WTC11 (cell line): ENCODE measurements around the gene VWA8. TPM values are rescaled to one million over a fixed set of nuclear protein-coding genes. Genes with fewer than 3 reads are reported as not detected.

Experiments
- ATAC-seq: fragments of 200-7000 bp; cut with Tn5 transposase; 2 replicates; pipeline ENCODE4 v1.10.0; 2021; ENCODE audit warnings: mild to moderate bottlenecking, moderate library complexity
- CTCF ChIA-PET: fragments of 300-600 bp; sonication (Branson Sonifier 250); formaldehyde crosslinking; loops from one replicate; lab custom pipeline; 2021; ENCODE audit warnings: antibody characterized with exemption; lab: Charles Lee
- POLR2A ChIA-PET: fragments of 350-600 bp; sonication (Branson Sonifier 250); formaldehyde crosslinking; loops from one replicate; lab custom pipeline; 2021; ENCODE audit warnings: antibody characterized with exemption; lab: Charles Lee
- DNase-seq: peaks from one replicate; pipeline ENCODE4 v3.0.0; 2021; ENCODE audit warnings: low spot score
- H3K27ac Mint-ChIP-seq: 2 replicates; pipeline ENCODE4 v1.8.0; 2021; ENCODE audit warnings: mixed read lengths
- H3K27me3 Mint-ChIP-seq: 2 replicates; pipeline ENCODE4 v1.8.0; 2021; ENCODE audit warnings: low read depth, mild to moderate bottlenecking, moderate library complexity, mixed read lengths
- H3K36me3 Mint-ChIP-seq: 2 replicates; pipeline ENCODE4 v1.8.0; 2021; ENCODE audit warnings: mixed read lengths
- H3K4me1 Mint-ChIP-seq: 2 replicates; pipeline ENCODE4 v1.8.0; 2022; ENCODE audit warnings: mixed read lengths
- H3K4me3 Mint-ChIP-seq: 2 replicates; pipeline ENCODE4 v1.8.0; 2021; ENCODE audit warnings: mild to moderate bottlenecking, moderate library complexity, mixed read lengths
- H3K9me3 Mint-ChIP-seq: 2 replicates; pipeline ENCODE4 v1.8.0; 2021; ENCODE audit warnings: mixed read lengths
- CREM ChIP-seq: sonication (generic); formaldehyde crosslinking; IDR thresholded peaks from 2 replicates; pipeline ENCODE4 v1.8.1; 2022; ENCODE audit warnings: mild to moderate bottlenecking, missing genetic modification reagents, moderate library complexity
- FOXK1 ChIP-seq: sonication (generic); formaldehyde crosslinking; IDR thresholded peaks from 2 replicates; pipeline ENCODE4 v1.8.0; 2022; ENCODE audit warnings: mild to moderate bottlenecking, moderate library complexity, missing genetic modification reagents
- MYBL2 ChIP-seq: sonication (generic); formaldehyde crosslinking; IDR thresholded peaks from 2 replicates; pipeline ENCODE4 v1.8.1; 2023; ENCODE audit warnings: mild to moderate bottlenecking, moderate library complexity, missing genetic modification reagents
- SMAD3 ChIP-seq: sonication (generic); formaldehyde crosslinking; IDR thresholded peaks from 2 replicates; pipeline ENCODE4 v1.8.0; 2022; ENCODE audit warnings: missing genetic modification reagents, mild to moderate bottlenecking, borderline replicate concordance
- TEAD1 ChIP-seq: sonication (generic); formaldehyde crosslinking; IDR thresholded peaks from 2 replicates; pipeline ENCODE4 v1.8.0; 2022; ENCODE audit warnings: mild to moderate bottlenecking, missing genetic modification reagents
- TEAD4 ChIP-seq: sonication (generic); formaldehyde crosslinking; IDR thresholded peaks from 2 replicates; pipeline ENCODE4 v1.8.0; 2022; ENCODE audit warnings: mild to moderate bottlenecking, missing genetic modification reagents
- USF1 ChIP-seq: sonication (generic); formaldehyde crosslinking; IDR thresholded peaks from 2 replicates; pipeline ENCODE4 v1.8.0; 2022; ENCODE audit warnings: mild to moderate bottlenecking, missing genetic modification reagents
- USF2 ChIP-seq: sonication (generic); formaldehyde crosslinking; IDR thresholded peaks from 2 replicates; pipeline ENCODE4 v1.8.1; 2023; ENCODE audit warnings: mild to moderate bottlenecking, missing genetic modification reagents, moderate library complexity
- ZNF281 ChIP-seq: sonication (generic); formaldehyde crosslinking; IDR thresholded peaks from 2 replicates; pipeline ENCODE4 v1.8.0; 2023; ENCODE audit warnings: mild to moderate bottlenecking, missing genetic modification reagents
- total RNA-seq: library from RNA; stranded (reverse); gene quantifications from 3 replicates; pipeline ENCODE4 v1.2.3, GENCODE V29; 2021
- TF ChIP-seq, protein P1 (sequence below): fragments of 250-450 bp; sonication (Bioruptor Pico); IDR thresholded peaks from 2 replicates; pipeline ENCODE4 v2.1.2; 2022; ENCODE audit warnings: mild to moderate bottlenecking, moderate library complexity
- TF ChIP-seq, protein P2 (sequence below): sonication (generic); formaldehyde crosslinking; IDR thresholded peaks from 2 replicates; pipeline ENCODE4 v1.8.0; 2023; ENCODE audit warnings: missing genetic modification reagents
- TF ChIP-seq, protein P3 (sequence below): sonication (generic); formaldehyde crosslinking; conservative IDR thresholded peaks from 2 replicates; pipeline ENCODE4 v1.8.1; 2023; ENCODE audit warnings: mild to moderate bottlenecking, low read depth, missing genetic modification reagents, moderate library complexity
- TF ChIP-seq, protein P4 (sequence below): sonication (generic); formaldehyde crosslinking; IDR thresholded peaks from 2 replicates; pipeline ENCODE4 v1.8.0; 2023; ENCODE audit warnings: missing genetic modification reagents, mild to moderate bottlenecking, borderline replicate concordance

VWA8 gene
- total RNA-seq, 1 experiment from 2014 or later, result 19.9 TPM

DNA sequence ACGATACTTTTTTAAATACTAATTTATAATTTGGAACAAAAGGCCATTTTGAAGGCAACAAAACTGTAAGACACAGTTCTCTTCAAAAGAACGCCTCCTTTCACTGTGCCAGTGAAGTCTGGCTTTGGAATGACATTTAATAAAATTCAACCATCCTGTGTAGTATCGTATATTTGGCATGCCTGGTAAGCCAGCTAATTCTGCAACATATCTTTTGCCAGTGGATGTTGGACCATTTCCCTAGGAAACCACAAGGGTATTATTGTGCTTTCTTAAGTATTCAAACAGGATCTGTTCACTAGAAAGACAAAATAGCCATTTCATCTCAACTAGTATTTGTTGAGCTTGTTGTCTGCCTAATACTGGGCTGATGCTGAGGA lies 391.9 kb downstream of the VWA8 start (continued):
- TF ChIP-seq USF2 (CRISPR knock-in tag), result no peak
- TF ChIP-seq, all 79 proteins: peak for 0

DNA sequence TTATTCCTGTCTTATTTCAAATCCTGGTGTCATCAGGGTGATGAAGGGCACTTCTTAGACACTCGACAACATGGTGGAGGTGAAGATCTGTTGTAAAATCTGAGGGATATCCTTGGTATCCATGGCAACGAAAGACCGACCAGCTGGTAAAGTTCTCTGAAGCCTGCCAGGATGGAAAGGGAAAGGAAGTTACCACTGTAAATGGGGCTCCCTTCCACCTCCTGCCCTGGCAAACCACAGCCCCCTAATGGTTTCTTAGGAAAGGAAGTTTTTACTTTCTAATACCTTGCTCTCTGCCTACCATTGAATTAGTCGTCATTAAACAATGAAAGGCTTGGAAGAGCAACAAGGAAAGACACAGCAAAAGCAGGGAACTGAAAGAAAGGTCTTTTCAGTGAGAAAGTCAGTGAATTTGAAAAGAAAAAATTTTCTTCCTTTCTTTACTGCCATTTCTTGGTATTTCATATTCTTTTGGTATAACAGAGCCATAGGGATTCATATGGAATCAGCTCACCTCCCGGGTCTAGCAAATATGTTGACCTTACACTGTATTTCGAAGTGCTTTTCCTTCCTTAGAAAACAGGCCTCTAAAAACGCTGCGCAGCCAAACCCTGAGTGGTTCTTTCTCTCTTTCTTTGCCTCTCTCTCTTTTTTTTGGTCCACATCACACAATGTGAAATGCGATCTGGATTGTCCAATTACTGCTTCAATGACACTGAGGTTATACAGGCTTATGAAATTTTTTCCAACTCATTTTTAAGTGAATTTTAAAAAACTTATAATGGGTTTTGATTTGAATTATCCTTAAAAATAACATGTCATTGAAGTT lies 392.6 kb downstream of the VWA8 start:
- Mint-ChIP-seq H3K27ac (no peak overlapping the region), H3K4me1 (no peaks in the 10 kb centered on the region)
- CTCF ChIA-PET, result interaction anchor here (1.4 kb wide), 1 partner anchor 20 kb away, joined by 3 read pairs; no protein-coding TSS in a partner anchor
- no peak for DNase-seq
- no peak for TF ChIP-seq MYBL2
- TF ChIP-seq ZNF281 (CRISPR knock-in tag), result no peak
- no peak for TF ChIP-seq SMAD3 (CRISPR knock-in tag)
- no peak for TF ChIP-seq TEAD1
- no peak for TF ChIP-seq USF1 (CRISPR knock-in tag)
- no peak for TF ChIP-seq FOXK1 (CRISPR knock-in tag)
- TF ChIP-seq, all 79 proteins: peak for 0
- Mint-ChIP-seq H3K9me3 (no peaks in the 10 kb centered on the region), H3K4me3 (no peak overlapping the region), H3K27me3 (no peaks in the 10 kb centered on the region), H3K36me3 (peaks cover 18% of the 10 kb centered on the region)
- ATAC-seq, result peak; percentile 73
- POLR2A ChIA-PET, result no interaction called here

DNA sequence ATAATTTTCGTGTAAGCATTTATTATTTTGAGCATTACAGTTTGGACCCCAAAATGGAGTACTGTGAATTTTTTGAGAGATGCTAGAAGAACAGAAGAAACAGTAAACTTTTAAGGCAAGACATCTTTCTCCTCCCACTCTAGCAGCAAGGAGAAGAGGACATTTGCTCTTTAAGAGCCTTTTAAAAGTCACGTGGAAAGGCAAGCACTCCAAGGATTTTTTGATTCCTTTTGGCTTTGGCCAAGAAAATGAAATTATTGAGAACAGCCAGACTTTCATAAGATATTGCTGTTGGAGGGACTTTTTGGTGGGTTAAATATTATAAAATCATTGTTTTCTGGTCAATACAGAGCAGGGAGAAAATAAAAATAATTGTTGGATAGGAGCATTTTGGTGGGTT lies 393.5 kb downstream of the VWA8 start:
- Mint-ChIP-seq H3K36me3 (peaks cover 16% of the 10 kb centered on the region), H3K27me3 (no peaks in the 10 kb centered on the region), H3K4me3 (no peak overlapping the region), H3K27ac (no peak overlapping the region), H3K4me1 (no peaks in the 10 kb centered on the region), H3K9me3 (no peaks in the 10 kb centered on the region)
- ChIA-PET POLR2A (no interaction called here), CTCF (no interaction called here)
- TF ChIP-seq, protein P1, sequence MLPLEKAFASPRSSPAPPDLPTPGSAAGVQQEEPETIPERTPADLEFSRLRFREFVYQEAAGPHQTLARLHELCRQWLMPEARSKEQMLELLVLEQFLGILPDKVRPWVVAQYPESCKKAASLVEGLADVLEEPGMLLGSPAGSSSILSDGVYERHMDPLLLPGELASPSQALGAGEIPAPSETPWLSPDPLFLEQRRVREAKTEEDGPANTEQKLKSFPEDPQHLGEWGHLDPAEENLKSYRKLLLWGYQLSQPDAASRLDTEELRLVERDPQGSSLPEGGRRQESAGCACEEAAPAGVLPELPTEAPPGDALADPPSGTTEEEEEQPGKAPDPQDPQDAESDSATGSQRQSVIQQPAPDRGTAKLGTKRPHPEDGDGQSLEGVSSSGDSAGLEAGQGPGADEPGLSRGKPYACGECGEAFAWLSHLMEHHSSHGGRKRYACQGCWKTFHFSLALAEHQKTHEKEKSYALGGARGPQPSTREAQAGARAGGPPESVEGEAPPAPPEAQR (CRISPR knock-in tag), result no peak
- TF ChIP-seq CREM (CRISPR knock-in tag), result no peak
- TF ChIP-seq, protein P2, sequence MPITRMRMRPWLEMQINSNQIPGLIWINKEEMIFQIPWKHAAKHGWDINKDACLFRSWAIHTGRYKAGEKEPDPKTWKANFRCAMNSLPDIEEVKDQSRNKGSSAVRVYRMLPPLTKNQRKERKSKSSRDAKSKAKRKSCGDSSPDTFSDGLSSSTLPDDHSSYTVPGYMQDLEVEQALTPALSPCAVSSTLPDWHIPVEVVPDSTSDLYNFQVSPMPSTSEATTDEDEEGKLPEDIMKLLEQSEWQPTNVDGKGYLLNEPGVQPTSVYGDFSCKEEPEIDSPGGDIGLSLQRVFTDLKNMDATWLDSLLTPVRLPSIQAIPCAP, result no peak
- no peak for DNase-seq
- no peak for ATAC-seq

DNA sequence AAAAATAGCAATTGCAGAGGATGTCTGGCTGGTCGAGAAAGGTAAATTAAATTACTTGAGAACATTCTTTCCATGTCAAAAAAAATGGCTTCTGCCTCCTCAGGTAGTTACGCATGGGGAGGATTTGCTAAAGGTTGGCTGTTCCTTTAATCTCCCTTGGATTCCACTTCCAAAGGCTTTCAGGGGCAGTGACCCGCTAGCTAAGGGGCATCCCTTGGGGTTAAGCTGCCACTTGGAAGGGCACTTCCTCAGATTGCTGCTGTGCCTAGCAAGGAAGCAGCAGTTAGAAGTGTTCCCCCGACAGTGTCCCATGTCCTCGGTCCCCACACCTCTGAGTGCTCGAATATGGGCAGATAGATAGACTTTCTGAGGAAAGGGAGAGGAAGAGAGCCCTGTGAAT lies 395.1 kb downstream of the VWA8 start:
- Mint-ChIP-seq H3K9me3 (no peaks in the 10 kb centered on the region), H3K27me3 (no peaks in the 10 kb centered on the region), H3K36me3 (peaks cover 6% of the 10 kb centered on the region), H3K27ac (no peak overlapping the region), H3K4me1 (no peaks in the 10 kb centered on the region), H3K4me3 (no peak overlapping the region)
- ChIA-PET CTCF (no interaction called here), POLR2A (no interaction called here)
- DNase-seq, result no peak
- no peak for ATAC-seq
- TF ChIP-seq TEAD4, result no peak
- TF ChIP-seq, protein P3, sequence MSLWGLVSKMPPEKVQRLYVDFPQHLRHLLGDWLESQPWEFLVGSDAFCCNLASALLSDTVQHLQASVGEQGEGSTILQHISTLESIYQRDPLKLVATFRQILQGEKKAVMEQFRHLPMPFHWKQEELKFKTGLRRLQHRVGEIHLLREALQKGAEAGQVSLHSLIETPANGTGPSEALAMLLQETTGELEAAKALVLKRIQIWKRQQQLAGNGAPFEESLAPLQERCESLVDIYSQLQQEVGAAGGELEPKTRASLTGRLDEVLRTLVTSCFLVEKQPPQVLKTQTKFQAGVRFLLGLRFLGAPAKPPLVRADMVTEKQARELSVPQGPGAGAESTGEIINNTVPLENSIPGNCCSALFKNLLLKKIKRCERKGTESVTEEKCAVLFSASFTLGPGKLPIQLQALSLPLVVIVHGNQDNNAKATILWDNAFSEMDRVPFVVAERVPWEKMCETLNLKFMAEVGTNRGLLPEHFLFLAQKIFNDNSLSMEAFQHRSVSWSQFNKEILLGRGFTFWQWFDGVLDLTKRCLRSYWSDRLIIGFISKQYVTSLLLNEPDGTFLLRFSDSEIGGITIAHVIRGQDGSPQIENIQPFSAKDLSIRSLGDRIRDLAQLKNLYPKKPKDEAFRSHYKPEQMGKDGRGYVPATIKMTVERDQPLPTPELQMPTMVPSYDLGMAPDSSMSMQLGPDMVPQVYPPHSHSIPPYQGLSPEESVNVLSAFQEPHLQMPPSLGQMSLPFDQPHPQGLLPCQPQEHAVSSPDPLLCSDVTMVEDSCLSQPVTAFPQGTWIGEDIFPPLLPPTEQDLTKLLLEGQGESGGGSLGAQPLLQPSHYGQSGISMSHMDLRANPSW (CRISPR knock-in tag), result no peak
- TF ChIP-seq, protein P4, sequence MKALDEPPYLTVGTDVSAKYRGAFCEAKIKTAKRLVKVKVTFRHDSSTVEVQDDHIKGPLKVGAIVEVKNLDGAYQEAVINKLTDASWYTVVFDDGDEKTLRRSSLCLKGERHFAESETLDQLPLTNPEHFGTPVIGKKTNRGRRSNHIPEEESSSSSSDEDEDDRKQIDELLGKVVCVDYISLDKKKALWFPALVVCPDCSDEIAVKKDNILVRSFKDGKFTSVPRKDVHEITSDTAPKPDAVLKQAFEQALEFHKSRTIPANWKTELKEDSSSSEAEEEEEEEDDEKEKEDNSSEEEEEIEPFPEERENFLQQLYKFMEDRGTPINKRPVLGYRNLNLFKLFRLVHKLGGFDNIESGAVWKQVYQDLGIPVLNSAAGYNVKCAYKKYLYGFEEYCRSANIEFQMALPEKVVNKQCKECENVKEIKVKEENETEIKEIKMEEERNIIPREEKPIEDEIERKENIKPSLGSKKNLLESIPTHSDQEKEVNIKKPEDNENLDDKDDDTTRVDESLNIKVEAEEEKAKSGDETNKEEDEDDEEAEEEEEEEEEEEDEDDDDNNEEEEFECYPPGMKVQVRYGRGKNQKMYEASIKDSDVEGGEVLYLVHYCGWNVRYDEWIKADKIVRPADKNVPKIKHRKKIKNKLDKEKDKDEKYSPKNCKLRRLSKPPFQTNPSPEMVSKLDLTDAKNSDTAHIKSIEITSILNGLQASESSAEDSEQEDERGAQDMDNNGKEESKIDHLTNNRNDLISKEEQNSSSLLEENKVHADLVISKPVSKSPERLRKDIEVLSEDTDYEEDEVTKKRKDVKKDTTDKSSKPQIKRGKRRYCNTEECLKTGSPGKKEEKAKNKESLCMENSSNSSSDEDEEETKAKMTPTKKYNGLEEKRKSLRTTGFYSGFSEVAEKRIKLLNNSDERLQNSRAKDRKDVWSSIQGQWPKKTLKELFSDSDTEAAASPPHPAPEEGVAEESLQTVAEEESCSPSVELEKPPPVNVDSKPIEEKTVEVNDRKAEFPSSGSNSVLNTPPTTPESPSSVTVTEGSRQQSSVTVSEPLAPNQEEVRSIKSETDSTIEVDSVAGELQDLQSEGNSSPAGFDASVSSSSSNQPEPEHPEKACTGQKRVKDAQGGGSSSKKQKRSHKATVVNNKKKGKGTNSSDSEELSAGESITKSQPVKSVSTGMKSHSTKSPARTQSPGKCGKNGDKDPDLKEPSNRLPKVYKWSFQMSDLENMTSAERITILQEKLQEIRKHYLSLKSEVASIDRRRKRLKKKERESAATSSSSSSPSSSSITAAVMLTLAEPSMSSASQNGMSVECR (CRISPR knock-in tag), result no peak
